HepG2 (cell line): Measurements from ENCODE around the gene CD3D. TPM values are rescaled to one million over a fixed set of nuclear protein-coding genes. Genes with fewer than 3 reads are reported as not detected.

Experiments
- ATAC-seq: fragments of 200-7000 bp; cut with Tn5 transposase; 3 replicates; pipeline ENCODE4 v1.9.1; 2020; ENCODE audit warnings: mild to moderate bottlenecking, moderate library complexity
- BruUV-seq: library from RNA; stranded (reverse); fragments of 400-500 nt; replicated peaks from 2 replicates; lab custom pipeline; 2021; lab: Mats Ljungman, UMichigan
- CTCF ChIA-PET: fragments of 300-600 bp; formaldehyde crosslinking; extraction: SDS; loops from one replicate; lab custom pipeline; 2021; ENCODE audit warnings: low total read pairs, inconsistent platforms, low intra/inter-chr PET ratio; lab: Yijun Ruan, JAX
- POLR2A ChIA-PET: fragments of 350-600 bp; sonication (Branson Sonifier 250); formaldehyde crosslinking; loops from one replicate; lab custom pipeline; 2020; ENCODE audit warnings: antibody characterized with exemption, inconsistent platforms; lab: Yijun Ruan, JAX
- DNase-seq: peaks from one replicate; pipeline ENCODE4 v3.0.0-alpha.2; 2015; ENCODE audit warnings: low spot score
- FAIRE-seq: peaks from 3 replicates; lab custom pipeline; 2011; peaks lifted over from hg19 to GRCh38; lab: Jason Lieb, UNC
- H2AFZ ChIP-seq: one replicate; pipeline ENCODE4 v1.6.1; 2011; ENCODE audit warnings: low read length, inconsistent platforms
- H3K27ac ChIP-seq: fragments of 300-600 bp; 3 replicates; pipeline ENCODE4 v1.8.0; 2011; ENCODE audit warnings: mixed run types, mild to moderate bottlenecking, mixed read lengths, low read length, inconsistent platforms; ENCODE audit not compliant: insufficient read depth; ENCODE audit errors: extremely low read length
- H3K27me3 ChIP-seq, 2 experiments: fragments of 200-600 bp in 1 of 2; 2 replicates in 1 of 2; 3 replicates in 1 of 2; pipeline versions ENCODE4 v1.6.0 to v1.8.0; 2011; ENCODE audit warnings: low read length in 2 of 2, mild to moderate bottlenecking in 2 of 2, moderate library complexity in 2 of 2, inconsistent platforms in 1 of 2; ENCODE audit not compliant: insufficient read depth in 2 of 2, control insufficient read depth in 1 of 2
- H3K36me3 ChIP-seq, 2 experiments: fragments of 200-600 bp in 1 of 2; replicated peaks in 1 of 2; 2 replicates in 1 of 2; 3 replicates in 1 of 2; pipeline versions ENCODE4 v1.5.1 to v1.8.0; 2011; ENCODE audit warnings: low read length in 2 of 2, inconsistent platforms in 1 of 2; ENCODE audit not compliant: insufficient read depth in 2 of 2, control insufficient read depth in 1 of 2
- H3K4me1 ChIP-seq: 2 replicates; pipeline ENCODE4 v1.5.1; 2012; ENCODE audit warnings: low read length, inconsistent platforms; ENCODE audit not compliant: insufficient read depth
- H3K4me2 ChIP-seq: 2 replicates; pipeline ENCODE4 v1.6.0; 2011; ENCODE audit warnings: low read depth, low read length, inconsistent platforms
- H3K4me3 ChIP-seq, 3 experiments: fragments of 200-600 bp in 1 of 3; sonication (generic), shearing (Covaris generic) in 1 of 3; replicated peaks in 1 of 3; 2 replicates each; pipeline ENCODE4 v1.5.1; 2011 to 2016; ENCODE audit warnings: low read length in 3 of 3, inconsistent platforms in 2 of 3, low read depth in 2 of 3, mild to moderate bottlenecking in 2 of 3, control low read depth in 1 of 3, mixed read lengths in 1 of 3; ENCODE audit not compliant: insufficient read depth in 1 of 3
- H3K79me2 ChIP-seq: one replicate; pipeline ENCODE4 v1.6.1; 2011; ENCODE audit warnings: low read length, inconsistent platforms; ENCODE audit not compliant: insufficient read depth
- H3K9ac ChIP-seq: 2 replicates; pipeline ENCODE4 v1.6.0; 2011; ENCODE audit warnings: mild to moderate bottlenecking, low read depth, low read length, inconsistent platforms; ENCODE audit not compliant: insufficient read depth
- H3K9me3 ChIP-seq: 2 replicates; pipeline ENCODE4 v1.5.1; 2012; ENCODE audit warnings: mild to moderate bottlenecking, low read length
- H4K20me1 ChIP-seq: 2 replicates; pipeline ENCODE4 v1.6.0; 2011; ENCODE audit warnings: inconsistent platforms, mild to moderate bottlenecking, low read length, moderate library complexity; ENCODE audit not compliant: insufficient read depth
- ATF4 ChIP-seq, 2 experiments: fragments of 450-650 bp in 1 of 2; sonication (generic) in 1 of 2; formaldehyde crosslinking; IDR thresholded peaks; 2 replicates each; pipeline versions ENCODE4 v1.5.0 to v1.8.0; 2020 to 2022; ENCODE audit warnings: mild to moderate bottlenecking in 1 of 2, missing genetic modification reagents in 1 of 2
- ATF6 ChIP-seq: sonication (generic); formaldehyde crosslinking; conservative IDR thresholded peaks from 2 replicates; pipeline ENCODE4 v1.4.0; 2020; ENCODE audit warnings: missing genetic modification reagents
- CAMTA2 ChIP-seq: sonication (generic); formaldehyde crosslinking; IDR thresholded peaks from 2 replicates; pipeline ENCODE4 v1.4.0; 2020; ENCODE audit warnings: mild to moderate bottlenecking, missing genetic modification reagents, borderline replicate concordance
- CREB1 ChIP-seq, 2 experiments: fragments of 450-650 bp in 1 of 2; IDR thresholded peaks; 2 replicates each; pipeline ENCODE4 v1.6.1; 2016 to 2017; ENCODE audit warnings: control low read depth in 1 of 2, mild to moderate bottlenecking in 1 of 2, missing compliant biosample characterization in 1 of 2, missing genetic modification characterization in 1 of 2
- E2F5 ChIP-seq: sonication (generic); formaldehyde crosslinking; conservative IDR thresholded peaks from 2 replicates; pipeline ENCODE4 v1.4.0; 2020; ENCODE audit warnings: missing genetic modification reagents
- HMG20B ChIP-seq: conservative IDR thresholded peaks from 2 replicates; pipeline ENCODE4 v1.6.1; 2016; ENCODE audit warnings: missing genetic modification reagents, missing compliant biosample characterization
- IRF2 ChIP-seq: IDR thresholded peaks from 2 replicates; pipeline ENCODE4 v1.6.1; 2018; ENCODE audit warnings: missing genetic modification reagents, missing compliant biosample characterization
- KLF9 ChIP-seq: IDR thresholded peaks from 2 replicates; pipeline ENCODE4 v1.6.1; 2016; ENCODE audit warnings: low read depth
- PAF1 ChIP-seq: IDR thresholded peaks from 2 replicates; pipeline ENCODE4 v1.6.1; 2016; ENCODE audit warnings: missing genetic modification reagents, missing compliant biosample characterization
- TBX2 ChIP-seq: sonication (generic); formaldehyde crosslinking; IDR thresholded peaks from 2 replicates; pipeline ENCODE4 v1.5.0; 2020; ENCODE audit warnings: missing genetic modification reagents, mild to moderate bottlenecking, borderline replicate concordance
- YEATS4 ChIP-seq: sonication (generic); formaldehyde crosslinking; IDR thresholded peaks from 2 replicates; pipeline ENCODE4 v1.4.0; 2020; ENCODE audit warnings: missing genetic modification reagents, borderline replicate concordance
- ZNF121 ChIP-seq: sonication (generic); formaldehyde crosslinking; IDR thresholded peaks from 2 replicates; pipeline ENCODE4 v1.5.0; 2020; ENCODE audit warnings: mild to moderate bottlenecking, missing genetic modification reagents
- ZNF281 ChIP-seq: sonication (generic); formaldehyde crosslinking; IDR thresholded peaks from 2 replicates; pipeline ENCODE4 v1.4.0; 2020; ENCODE audit warnings: missing genetic modification reagents, borderline replicate concordance
- ZNF710 ChIP-seq: sonication (generic); formaldehyde crosslinking; IDR thresholded peaks from 2 replicates; pipeline ENCODE4 v1.5.0; 2020; ENCODE audit warnings: mild to moderate bottlenecking, missing genetic modification reagents, borderline replicate concordance
- ZNF768 ChIP-seq: sonication (generic); formaldehyde crosslinking; IDR thresholded peaks from 2 replicates; pipeline ENCODE4 v1.4.0; 2020; ENCODE audit warnings: missing genetic modification reagents
- in situ Hi-C: cut with HindIII; loops from 2 replicates; pipeline ENCODE4 v1.10.0; 2017; ENCODE audit warnings: low pct_unique_long_range_greater_than_20kb; ENCODE audit not compliant: extremely low pct_ligation_motif_present
- intact Hi-C: fragments of 100-400 bp; cut with micrococcal nuclease; formaldehyde crosslinking; loops from one replicate; pipeline ENCODE4 v1.10.0; 2022; ENCODE audit not compliant: unreplicated experiment
- polyA plus RNA-seq, 8 experiments: library from polyadenylated mRNA; depleted of rRNA in 3 of 8; stranded (reverse) in 7 of 8; unstranded in 1 of 8; fragments of >200 nt; fragmentation: Illumina TruSeq in 4 of 8; extraction: Trizol in 4 of 8; gene quantifications; 2 replicates each; pipeline versions ENCODE4 v1.2.1 to v1.2.3, GENCODE V29; 2011 to 2016; ENCODE audit warnings: low read depth in 4 of 8, missing spikeins in 1 of 8, mixed read lengths in 1 of 8; ENCODE audit not compliant: insufficient read depth in 1 of 8
- total RNA-seq, 5 experiments: library from RNA; depleted of rRNA; stranded (reverse); fragments of >200 nt; fragmentation: Illumina TruSeq; extraction: Trizol; gene quantifications; 2 replicates each; pipeline ENCODE4 v1.2.3, GENCODE V29; 2016; ENCODE audit warnings: low read depth in 1 of 5

CD3D gene
- total and polyA plus RNA-seq, 2 of the 13 experiments (the other 11 are each of a cell fraction or from before 2014, with no cell fraction given) = 0.66 to 6.6 TPM

GRCh38 chr11:118328745-118329144 is 13.8 kb downstream of the CD3D start (continued):
- TF ChIP-seq CREB1 (IDR thresholded peaks at IDR 0.05) (no peak), CREB1 (CRISPR knock-in tag; IDR thresholded peaks at IDR 0.05) (no peak), KLF9 (CRISPR knock-in tag) (no peak), ATF4 (CRISPR knock-in tag; IDR thresholded peaks at IDR 0.05) (no peak), ZNF121 (CRISPR knock-in tag) (no peak)

GRCh38 chr11:118325283-118325682 is 17.2 kb downstream of the CD3D start:
- intact Hi-C loops (no loop called here), in situ Hi-C loops (no loop called here)
- H4K20me1 ChIP-seq = no peaks in the 10 kb centered on the region
- POLR2A ChIA-PET = no interaction called here
- no peak overlapping the region for H3K9ac ChIP-seq
- FAIRE-seq (no peak), ATAC-seq (no peak), DNase-seq (no peak)
- no peak overlapping the region for H3K4me2 ChIP-seq
- CTCF ChIA-PET = no interaction called here
- no peak overlapping the region for H2AFZ ChIP-seq
- H3K79me2 ChIP-seq = no peaks in the 10 kb centered on the region
- H3K9me3 ChIP-seq = no peaks in the 10 kb centered on the region
- H3K27ac ChIP-seq = no peak overlapping the region
- no peak overlapping the region for H3K4me3 ChIP-seq
- no TSS peak for BruUV-seq
- peaks cover 18% of the 10 kb centered on the region for H3K4me1 ChIP-seq
- H3K27me3 ChIP-seq = peaks cover 0 to 8% of the 10 kb centered on the region in 2 experiments; a peak in 3 of 5 replicates
- no peaks in the 10 kb centered on the region for H3K36me3 ChIP-seq
- TF ChIP-seq ZNF710 (CRISPR knock-in tag) = no peak
- no peak for TF ChIP-seq PAF1 (CRISPR knock-in tag)
- no peak for TF ChIP-seq YEATS4 (CRISPR knock-in tag)
- no peak for TF ChIP-seq E2F5
- no peak for TF ChIP-seq ZNF121 (CRISPR knock-in tag)
- no peak for TF ChIP-seq ATF6 (CRISPR knock-in tag)
- TF ChIP-seq CAMTA2 = no peak
- TF ChIP-seq HMG20B = no peak
- TF ChIP-seq ZNF281 (CRISPR knock-in tag) = no peak
- no peak for TF ChIP-seq TBX2 (CRISPR knock-in tag)
- TF ChIP-seq ZNF768 = no peak
- TF ChIP-seq IRF2 (CRISPR knock-in tag) = no peak
